Measurements from ENCODE around the gene SERP2. TPM values are rescaled to one million over a fixed set of nuclear protein-coding genes. Genes with fewer than 3 reads are reported as not detected.

Gene SERP2
- total and polyA plus RNA-seq, 2 donors from 2014 or later = 9.7 to 11.0 TPM

DNA sequence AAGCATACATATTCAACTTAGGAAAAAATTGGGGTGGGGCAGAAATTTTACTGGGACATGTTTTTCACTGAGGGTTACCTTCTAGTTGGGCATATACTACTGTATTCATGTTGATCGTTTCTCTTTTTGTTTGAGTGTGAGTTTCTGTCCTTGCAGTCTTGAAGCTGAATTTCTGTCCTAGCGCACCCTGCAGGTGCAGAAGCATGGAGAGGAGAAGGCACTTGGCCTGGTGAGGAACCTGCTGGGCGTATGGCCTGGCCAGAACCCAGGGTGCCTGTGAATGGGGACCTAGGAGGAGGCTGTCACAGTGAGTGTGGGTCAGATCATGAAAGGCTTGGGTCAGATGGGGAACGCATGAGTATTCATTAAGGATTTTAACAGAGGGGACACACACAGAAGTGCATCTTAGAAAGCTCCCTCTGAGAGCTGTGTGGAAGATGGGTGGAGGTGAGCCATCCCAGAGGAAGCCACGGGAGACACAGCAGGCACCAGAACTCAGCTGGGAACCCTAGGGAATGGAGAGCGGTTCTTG is 36.8 kb downstream of the SERP2 start:
- DNase-seq = no peak
- Histone ChIP-seq H3K4me3 (ENCODE audit: low read length in 3 of 3) (no peak overlapping the region), H3K36me3 (ENCODE audit: control insufficient read depth in 2 of 3, insufficient read depth in 3 of 3, low read length in 3 of 3) (no peaks in the 10 kb centered on the region), H3K9me3 (ENCODE audit: control insufficient read depth in 2 of 3, insufficient read depth in 1 of 3, low read length in 3 of 3) (no peaks in the 10 kb centered on the region), H3K9ac (ENCODE audit: low read length in 3 of 3) (no peak overlapping the region), H3K4me1 (ENCODE audit: control insufficient read depth in 2 of 3, insufficient read depth in 2 of 3, low read depth in 1 of 3, low read length in 3 of 3) (no peaks in the 10 kb centered on the region), H3K27me3 (ENCODE audit: control insufficient read depth, insufficient read depth, low read length) (no peaks in the 10 kb centered on the region), H3K27ac (ENCODE audit: low read depth in 2 of 2, low read length in 2 of 2) (no peak overlapping the region)
- no peak for FAIRE-seq
- intact Hi-C loops (cut with DNase I) = no loop called here
- TF ChIP-seq, protein P1, sequence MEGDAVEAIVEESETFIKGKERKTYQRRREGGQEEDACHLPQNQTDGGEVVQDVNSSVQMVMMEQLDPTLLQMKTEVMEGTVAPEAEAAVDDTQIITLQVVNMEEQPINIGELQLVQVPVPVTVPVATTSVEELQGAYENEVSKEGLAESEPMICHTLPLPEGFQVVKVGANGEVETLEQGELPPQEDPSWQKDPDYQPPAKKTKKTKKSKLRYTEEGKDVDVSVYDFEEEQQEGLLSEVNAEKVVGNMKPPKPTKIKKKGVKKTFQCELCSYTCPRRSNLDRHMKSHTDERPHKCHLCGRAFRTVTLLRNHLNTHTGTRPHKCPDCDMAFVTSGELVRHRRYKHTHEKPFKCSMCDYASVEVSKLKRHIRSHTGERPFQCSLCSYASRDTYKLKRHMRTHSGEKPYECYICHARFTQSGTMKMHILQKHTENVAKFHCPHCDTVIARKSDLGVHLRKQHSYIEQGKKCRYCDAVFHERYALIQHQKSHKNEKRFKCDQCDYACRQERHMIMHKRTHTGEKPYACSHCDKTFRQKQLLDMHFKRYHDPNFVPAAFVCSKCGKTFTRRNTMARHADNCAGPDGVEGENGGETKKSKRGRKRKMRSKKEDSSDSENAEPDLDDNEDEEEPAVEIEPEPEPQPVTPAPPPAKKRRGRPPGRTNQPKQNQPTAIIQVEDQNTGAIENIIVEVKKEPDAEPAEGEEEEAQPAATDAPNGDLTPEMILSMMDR (IDR thresholded peaks at IDR 0.05; ENCODE audit: borderline replicate concordance, extremely low read depth, insufficient read depth) = no peak

DNA sequence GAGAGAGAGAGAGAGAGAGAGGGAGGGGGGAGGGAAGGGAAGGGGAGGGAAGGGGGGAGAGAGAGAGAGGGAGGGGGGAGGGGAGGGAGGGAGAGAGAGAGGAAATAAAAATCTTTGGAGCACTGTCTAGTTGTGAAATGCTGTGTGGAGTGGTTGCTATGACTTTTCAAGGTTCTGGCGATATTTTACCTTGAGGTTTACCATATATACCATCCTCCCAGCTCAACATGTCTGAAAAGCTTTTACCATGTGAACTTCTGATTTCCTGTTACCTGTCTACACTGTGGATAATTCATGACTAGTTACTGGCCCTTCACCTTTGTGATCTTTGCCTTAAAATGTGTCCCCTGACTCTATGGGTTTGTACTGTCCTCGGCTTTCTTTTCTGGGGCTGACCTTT is 38.2 kb downstream of the SERP2 start:
- no peak overlapping the region for H3K27ac ChIP-seq (ENCODE audit: low read depth in 2 of 2, low read length in 2 of 2)
- no peaks in the 10 kb centered on the region for H3K9me3 ChIP-seq (ENCODE audit: control insufficient read depth in 2 of 3, insufficient read depth in 1 of 3, low read length in 3 of 3)
- intact Hi-C loops (cut with DNase I) = no loop called here
- no peaks in the 10 kb centered on the region for H3K4me1 ChIP-seq (ENCODE audit: control insufficient read depth in 2 of 3, insufficient read depth in 2 of 3, low read depth in 1 of 3, low read length in 3 of 3)
- DNase-seq = no peak
- TF ChIP-seq, protein P1 (IDR thresholded peaks at IDR 0.05; ENCODE audit: borderline replicate concordance, extremely low read depth, insufficient read depth) = no peak
- H3K4me3 ChIP-seq (ENCODE audit: low read length in 3 of 3) = no peak overlapping the region
- H3K36me3 ChIP-seq (ENCODE audit: control insufficient read depth in 2 of 3, insufficient read depth in 3 of 3, low read length in 3 of 3) = no peaks in the 10 kb centered on the region
- FAIRE-seq = no peak
- H3K27me3 ChIP-seq (ENCODE audit: control insufficient read depth, insufficient read depth, low read length) = no peaks in the 10 kb centered on the region
- H3K9ac ChIP-seq (ENCODE audit: low read length in 3 of 3) = no peak overlapping the region

DNA sequence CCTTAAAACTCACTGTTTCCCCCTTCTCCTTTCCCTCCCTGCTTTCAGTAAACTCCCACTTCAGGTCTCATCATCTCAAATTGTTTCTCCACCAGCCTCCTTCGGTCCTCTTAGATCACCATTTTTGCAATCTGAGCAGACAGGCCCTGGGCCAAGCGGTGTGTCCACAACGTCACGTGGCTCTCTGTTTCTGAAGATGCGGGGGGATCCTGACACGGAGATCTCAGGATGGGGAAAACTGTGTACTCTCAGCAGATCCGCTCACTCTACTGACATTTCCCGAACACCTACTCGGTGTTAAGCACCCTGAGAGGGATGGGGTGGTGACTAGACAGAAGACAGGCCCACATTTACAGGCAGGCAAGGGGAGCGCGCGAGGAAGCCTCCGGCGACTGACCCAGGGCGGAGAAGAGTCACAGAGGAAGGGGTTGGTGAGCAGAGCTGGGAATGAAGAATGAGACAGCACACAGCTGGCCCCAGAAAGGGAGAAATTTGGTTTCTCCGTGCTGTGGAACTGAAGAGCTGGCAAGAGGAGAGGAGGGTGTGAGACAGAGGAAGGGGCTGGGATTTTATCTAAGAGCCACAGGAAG is 38.8 kb downstream of the SERP2 start:
- H3K4me1 ChIP-seq (ENCODE audit: control insufficient read depth in 2 of 3, insufficient read depth in 2 of 3, low read depth in 1 of 3, low read length in 3 of 3) = no peaks in the 10 kb centered on the region
- DNase-seq (no peak), FAIRE-seq (no peak)
- intact Hi-C loops (cut with DNase I) = no loop called here
- H3K27me3 ChIP-seq (ENCODE audit: control insufficient read depth, insufficient read depth, low read length) = no peaks in the 10 kb centered on the region
- TF ChIP-seq, protein P1 (IDR thresholded peaks at IDR 0.05; ENCODE audit: borderline replicate concordance, extremely low read depth, insufficient read depth) = no peak
- H3K36me3 ChIP-seq (ENCODE audit: control insufficient read depth in 2 of 3, insufficient read depth in 3 of 3, low read length in 3 of 3) = no peaks in the 10 kb centered on the region
- no peak overlapping the region for H3K9ac ChIP-seq (ENCODE audit: low read length in 3 of 3)
- no peaks in the 10 kb centered on the region for H3K9me3 ChIP-seq (ENCODE audit: control insufficient read depth in 2 of 3, insufficient read depth in 1 of 3, low read length in 3 of 3)
- H3K4me3 ChIP-seq (ENCODE audit: low read length in 3 of 3) = no peak overlapping the region
- H3K27ac ChIP-seq (ENCODE audit: low read depth in 2 of 2, low read length in 2 of 2) = no peak overlapping the region

DNA sequence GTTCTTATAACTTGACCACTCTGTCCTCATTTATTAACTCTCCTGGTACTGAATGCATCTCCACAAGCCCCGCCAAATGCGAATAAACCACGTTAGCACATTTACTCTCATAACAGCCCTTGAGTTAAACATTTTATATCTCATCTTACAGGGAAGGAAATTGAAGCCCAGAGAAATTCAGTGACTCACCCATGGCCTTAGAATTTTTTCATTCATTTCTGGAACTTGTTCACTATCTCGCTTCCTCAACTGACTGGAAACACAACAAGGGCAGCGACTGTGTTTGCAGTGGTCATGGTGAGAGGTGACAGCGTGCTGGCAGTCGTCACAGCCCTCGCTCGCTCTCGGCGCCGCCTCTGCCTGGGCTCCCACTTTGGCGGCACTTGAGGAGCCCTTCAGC is 39.5 kb downstream of the SERP2 start:
- Histone ChIP-seq H3K9me3 (ENCODE audit: control insufficient read depth in 2 of 3, insufficient read depth in 1 of 3, low read length in 3 of 3) (no peaks in the 10 kb centered on the region), H3K4me1 (ENCODE audit: control insufficient read depth in 2 of 3, insufficient read depth in 2 of 3, low read depth in 1 of 3, low read length in 3 of 3) (no peaks in the 10 kb centered on the region), H3K9ac (ENCODE audit: low read length in 3 of 3) (no peak overlapping the region), H3K27ac (ENCODE audit: low read depth in 2 of 2, low read length in 2 of 2) (no peak overlapping the region), H3K27me3 (ENCODE audit: control insufficient read depth, insufficient read depth, low read length) (no peaks in the 10 kb centered on the region), H3K36me3 (ENCODE audit: control insufficient read depth in 2 of 3, insufficient read depth in 3 of 3, low read length in 3 of 3) (no peaks in the 10 kb centered on the region), H3K4me3 (ENCODE audit: low read length in 3 of 3) (no peak overlapping the region)
- DNase-seq (no peak), FAIRE-seq (no peak)
- intact Hi-C loops (cut with DNase I) = no loop called here
- TF ChIP-seq, protein P1 (IDR thresholded peaks at IDR 0.05; ENCODE audit: borderline replicate concordance, extremely low read depth, insufficient read depth) = no peak
